ENCODE data around the gene NUP98.
"Not testable (repeated sequence)": the region's sequence is repeated elsewhere in the genome, so short reads cannot be mapped to it uniquely, and the experiment has no call there.

The NUP98 gene

GRCh38 chr11:3816673-3817072, 19.3 kb upstream of the NUP98 start:
- no peak for TF ChIP-seq CTCF (conservative IDR thresholded peaks at IDR 0.05)
- no peak overlapping the region for H3K27ac ChIP-seq

GRCh38 chr11:3815845-3816244, 18.5 kb upstream of the NUP98 start:
- TF ChIP-seq CTCF (conservative IDR thresholded peaks at IDR 0.05), result no peak
- no peak overlapping the region for H3K27ac ChIP-seq

DNA sequence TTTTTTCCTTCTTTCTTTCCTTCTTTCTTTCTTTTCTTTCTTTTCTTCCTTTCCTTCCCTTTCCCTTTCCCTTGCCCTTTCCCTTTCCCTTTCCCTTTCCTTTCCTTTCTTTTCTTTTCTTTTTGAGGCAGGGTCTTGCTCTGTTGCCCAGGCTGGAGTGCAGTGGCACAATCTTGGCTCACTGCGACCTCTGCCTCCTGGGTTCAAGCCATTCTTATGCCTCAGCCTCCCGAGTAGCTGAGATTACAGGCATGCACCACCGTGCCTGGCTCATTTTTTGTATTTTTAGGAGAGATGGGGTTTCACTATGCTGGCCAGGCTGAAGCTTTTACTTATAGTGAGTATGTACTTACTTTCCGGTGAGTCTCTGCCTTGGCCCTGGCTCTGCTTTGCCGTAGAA, 17.5 kb upstream of the NUP98 start:
- not testable (repeated sequence) for H3K27ac ChIP-seq

DNA sequence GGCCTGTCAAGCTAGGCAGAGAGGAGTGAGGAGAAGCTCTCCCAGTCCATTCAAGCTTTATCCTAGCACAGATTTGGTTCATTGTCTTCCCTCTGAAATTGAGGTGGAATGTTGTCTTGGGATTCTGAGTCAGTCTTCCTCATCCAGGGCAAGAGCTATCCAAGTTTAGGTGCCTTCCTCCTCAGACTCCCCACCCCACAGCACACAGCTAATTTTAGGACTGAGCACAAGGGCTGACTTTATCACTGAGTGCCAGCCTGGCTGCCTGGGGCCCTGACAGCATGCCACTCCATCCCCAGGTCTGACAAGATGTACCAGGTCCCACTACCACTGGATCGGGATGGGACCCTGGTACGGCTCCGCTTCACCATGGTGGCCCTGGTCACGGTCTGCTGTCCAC, 13.6 kb upstream of the NUP98 start:
- H3K27ac ChIP-seq, result no peak overlapping the region
- TF ChIP-seq CTCF (conservative IDR thresholded peaks at IDR 0.05), result no peak

GRCh38 chr11:3810446-3810845, 13.1 kb upstream of the NUP98 start:
- no peak for TF ChIP-seq CTCF (conservative IDR thresholded peaks at IDR 0.05)

GRCh38 chr11:3809624-3809928, 12.2 kb upstream of the NUP98 start:
- peak overlapping the region; percentile 81; the same call in 1 of the 2 replicates for H3K27ac ChIP-seq
- no peak for TF ChIP-seq CTCF (conservative IDR thresholded peaks at IDR 0.05)

More at GRCh38 chr11:3810446-3810845, 13.1 kb upstream of the NUP98 start:
- H3K27ac ChIP-seq, result no peak overlapping the region

DNA sequence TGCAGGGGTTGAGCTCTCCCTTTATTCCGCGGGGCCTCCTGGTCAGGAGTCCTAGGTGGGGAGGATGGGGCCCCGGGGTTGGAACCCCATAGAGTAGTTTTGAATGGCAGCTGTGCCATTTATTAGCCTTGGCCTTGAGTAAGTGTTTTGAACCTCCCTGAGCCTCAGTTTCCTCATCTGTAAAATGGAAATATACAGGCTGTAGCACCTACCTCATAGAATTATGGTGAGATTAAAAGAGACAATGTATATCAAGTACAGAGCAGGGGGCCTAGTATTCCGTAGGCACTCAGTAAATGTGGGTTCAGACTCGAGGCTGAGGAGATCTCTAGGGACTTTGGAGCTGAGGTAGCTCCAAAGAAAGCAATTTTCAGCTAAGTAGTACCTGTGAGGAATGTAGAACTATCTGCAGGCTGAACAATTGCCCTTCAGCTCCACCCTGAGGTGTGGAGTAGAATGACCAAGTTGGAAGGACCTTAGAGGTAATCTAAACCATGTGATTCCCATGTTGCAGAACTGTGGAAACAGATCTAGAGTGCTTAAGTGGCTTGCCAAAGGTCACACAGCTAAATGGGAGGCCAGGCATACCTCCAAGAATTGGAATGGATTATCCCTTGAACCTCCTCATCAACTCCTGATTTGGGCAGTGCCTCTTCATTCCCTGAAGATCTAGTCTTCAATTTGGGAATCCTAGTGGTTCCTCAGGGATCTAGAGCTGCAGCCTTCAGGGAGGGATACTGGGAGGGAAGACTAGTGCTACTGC, 11.7 kb upstream of the NUP98 start:
- H3K27ac ChIP-seq, result peak overlapping the region; percentile 81
- peak; percentile 70 for TF ChIP-seq CTCF (conservative IDR thresholded peaks at IDR 0.05)
